Measurements from ENCODE around the gene OSBPL10. TPM values are rescaled to one million over a fixed set of nuclear protein-coding genes. Genes with fewer than 3 reads are reported as not detected.
A peak's percentile ranks its signal among the peaks of the same experiment; 100 is the strongest.

OSBPL10 gene
- total RNA-seq, 2 donors from 2014 or later = 23.8 to 33.6 TPM

DNA sequence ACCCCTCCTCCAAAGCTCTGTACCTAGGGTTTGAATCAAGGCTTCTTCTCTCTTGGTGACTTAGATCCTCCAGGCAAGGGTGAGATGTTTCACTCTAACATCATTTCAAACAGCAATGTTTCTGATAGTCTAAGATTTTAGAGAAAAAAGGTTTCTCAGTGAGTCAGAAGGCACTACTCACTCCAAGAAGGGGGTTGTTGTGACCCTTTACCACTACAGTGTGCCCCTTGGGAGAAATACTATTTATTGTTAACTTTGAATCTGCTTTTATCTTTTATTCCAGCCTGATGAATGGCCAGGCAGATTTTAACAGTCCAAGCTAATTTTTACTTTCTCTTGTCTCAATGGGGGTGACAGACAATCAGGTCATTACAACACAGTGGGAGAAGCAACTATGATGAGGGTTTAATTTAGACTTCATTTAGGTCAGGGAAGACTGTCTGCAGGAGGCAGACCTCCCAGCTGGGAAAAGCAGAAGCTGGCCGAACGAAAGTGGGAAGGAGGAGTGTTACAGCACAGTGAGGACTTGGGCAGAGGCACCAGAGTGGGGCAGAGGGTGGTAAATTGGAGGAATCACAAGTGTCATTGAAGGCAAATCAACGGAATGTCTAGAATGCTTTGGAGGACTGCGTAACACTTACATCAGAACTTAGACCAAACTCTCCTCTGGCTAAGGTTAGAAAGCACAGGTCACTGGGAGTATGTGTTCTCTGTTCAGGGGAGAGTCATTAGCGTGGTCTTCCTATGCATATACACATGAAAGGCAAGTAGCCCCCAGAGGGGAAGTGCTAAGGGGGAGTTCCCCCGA, 21.7 kb upstream of the OSBPL10 start:
- H3K27ac ChIP-seq (ENCODE audit: low read depth, low read length) = no peak overlapping the region
- peak overlapping the region; percentile 2 for H3K27ac Mint-ChIP-seq
- H3K4me1 ChIP-seq (ENCODE audit: control insufficient read depth, insufficient read depth, low read length) = peaks cover 3% of the 10 kb centered on the region
- H3K36me3 ChIP-seq (ENCODE audit: control insufficient read depth, insufficient read depth, low read length) = no peaks in the 10 kb centered on the region
- no peak for TF ChIP-seq CTCF (conservative IDR thresholded peaks at IDR 0.05)
- no peak overlapping the region for H3K4me3 ChIP-seq (ENCODE audit: low read length)
- 68% methylated on average over 6 of the region's 6 CpGs for WGBS, 2 experiments (ENCODE audit: insufficient coverage in 1 of 2, insufficient read length in 1 of 2)
- no peaks in the 10 kb centered on the region for H3K36me3 Mint-ChIP-seq (ENCODE audit: low read depth)
- DNase-seq = peak; percentile 44
- H3K9me3 Mint-ChIP-seq = no peaks in the 10 kb centered on the region
- no peaks in the 10 kb centered on the region for H3K9me3 ChIP-seq (ENCODE audit: control insufficient read depth, low read length)
- H3K4me3 Mint-ChIP-seq = no peak overlapping the region
- H3K27me3 Mint-ChIP-seq (ENCODE audit: insufficient read depth) = no peaks in the 10 kb centered on the region
- no peaks in the 10 kb centered on the region for H3K27me3 ChIP-seq (ENCODE audit: control insufficient read depth, insufficient read depth, low read length, poor library complexity, severe bottlenecking)
- H3K9ac ChIP-seq (ENCODE audit: extremely low read depth, low read length, poor library complexity, severe bottlenecking) = no peak overlapping the region
- peaks cover 16% of the 10 kb centered on the region for H3K4me1 Mint-ChIP-seq

DNA sequence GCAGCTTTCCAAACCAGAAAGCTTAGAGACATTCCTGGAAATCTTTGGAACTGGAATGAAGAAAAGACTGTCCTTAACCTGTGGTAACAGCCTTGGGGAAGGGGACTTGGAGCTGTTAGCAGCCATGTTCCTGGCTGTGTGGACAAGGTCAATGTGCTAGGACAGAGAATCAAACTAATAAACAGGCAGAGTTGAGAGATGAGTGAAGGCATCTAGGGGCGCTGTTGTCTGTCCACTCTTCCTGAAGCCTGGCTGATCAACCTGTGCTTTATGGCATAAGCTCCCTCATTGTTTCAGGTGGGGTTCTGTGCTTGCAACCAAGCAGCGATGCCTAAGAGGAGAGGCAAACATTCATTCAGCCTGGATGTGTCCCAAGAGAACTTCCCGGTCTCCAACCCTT, 19.8 kb upstream of the OSBPL10 start:
- TF ChIP-seq CTCF (conservative IDR thresholded peaks at IDR 0.05) = peak; percentile 38
- Histone ChIP-seq H3K9me3 (ENCODE audit: control insufficient read depth, low read length) (peaks cover 3% of the 10 kb centered on the region), H3K36me3 (ENCODE audit: control insufficient read depth, insufficient read depth, low read length) (no peaks in the 10 kb centered on the region), H3K9ac (ENCODE audit: extremely low read depth, low read length, poor library complexity, severe bottlenecking) (no peak overlapping the region), H3K27ac (ENCODE audit: low read depth, low read length) (no peak overlapping the region), H3K4me1 (ENCODE audit: control insufficient read depth, insufficient read depth, low read length) (peaks cover 3% of the 10 kb centered on the region), H3K4me3 (ENCODE audit: low read length) (no peak overlapping the region), H3K27me3 (ENCODE audit: control insufficient read depth, insufficient read depth, low read length, poor library complexity, severe bottlenecking) (no peaks in the 10 kb centered on the region)
- no peaks in the 10 kb centered on the region for H3K36me3 Mint-ChIP-seq (ENCODE audit: low read depth)
- no peaks in the 10 kb centered on the region for H3K27me3 Mint-ChIP-seq (ENCODE audit: insufficient read depth)
- no peak overlapping the region for H3K4me3 Mint-ChIP-seq
- peaks cover 3% of the 10 kb centered on the region for H3K9me3 Mint-ChIP-seq
- no peak overlapping the region for H3K27ac Mint-ChIP-seq
- peaks cover 16% of the 10 kb centered on the region for H3K4me1 Mint-ChIP-seq
- DNase-seq = peak; percentile 42
- 80 to 97% methylated on average over 2 to 3 of the region's 3 CpGs for WGBS, 2 experiments (ENCODE audit: insufficient coverage in 1 of 2, insufficient read length in 1 of 2)

DNA sequence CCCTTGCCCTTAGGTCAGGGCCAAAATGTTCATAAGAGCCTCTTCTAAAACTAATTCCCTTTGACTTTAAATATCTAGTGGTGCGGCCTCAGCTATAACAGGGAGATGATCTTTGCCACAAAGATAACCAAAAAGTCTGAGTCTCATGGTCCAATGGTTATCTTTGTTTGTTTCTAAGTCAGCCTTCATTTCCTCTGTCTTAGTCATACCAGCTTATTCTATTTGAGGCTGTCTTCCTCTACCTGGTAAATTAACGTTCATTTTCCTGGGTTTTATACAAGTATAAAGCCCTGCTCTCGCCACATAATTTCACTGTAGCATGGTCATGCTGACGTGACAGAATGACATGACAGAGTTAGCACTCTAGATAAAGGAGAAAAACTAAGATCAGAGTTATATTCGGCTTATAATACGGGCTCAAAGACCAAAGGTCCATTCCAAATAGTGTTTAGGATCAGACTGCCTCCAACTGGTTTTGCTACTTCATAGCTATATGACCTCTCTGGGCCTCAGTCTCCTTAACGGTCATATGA, 18.9 kb upstream of the OSBPL10 start:
- DNase-seq = no peak
- Mint-ChIP-seq H3K9me3 (peaks cover 12% of the 10 kb centered on the region), H3K4me1 (peaks cover 16% of the 10 kb centered on the region), H3K27me3 (ENCODE audit: insufficient read depth) (no peaks in the 10 kb centered on the region), H3K4me3 (no peak overlapping the region), H3K27ac (no peak overlapping the region), H3K36me3 (ENCODE audit: low read depth) (no peaks in the 10 kb centered on the region)
- no peak for TF ChIP-seq CTCF (conservative IDR thresholded peaks at IDR 0.05)
- Histone ChIP-seq H3K27ac (ENCODE audit: low read depth, low read length) (no peak overlapping the region), H3K9ac (ENCODE audit: extremely low read depth, low read length, poor library complexity, severe bottlenecking) (no peak overlapping the region), H3K9me3 (ENCODE audit: control insufficient read depth, low read length) (peaks cover 9% of the 10 kb centered on the region), H3K4me1 (ENCODE audit: control insufficient read depth, insufficient read depth, low read length) (peaks cover 3% of the 10 kb centered on the region), H3K27me3 (ENCODE audit: control insufficient read depth, insufficient read depth, low read length, poor library complexity, severe bottlenecking) (no peaks in the 10 kb centered on the region), H3K4me3 (ENCODE audit: low read length) (no peak overlapping the region), H3K36me3 (ENCODE audit: control insufficient read depth, insufficient read depth, low read length) (no peaks in the 10 kb centered on the region)
- 87 to 92% methylated on average over 7 of the region's 7 CpGs for WGBS, 2 experiments (ENCODE audit: insufficient coverage in 1 of 2, insufficient read length in 1 of 2)
